Hepatocyte (in vitro differentiated cells): ENCODE measurements around the gene ATP5F1B. TPM values are rescaled to one million over a fixed set of nuclear protein-coding genes. Genes with fewer than 3 reads are reported as not detected.

Experiments used
- DNase-seq: peaks from one replicate; pipeline ENCODE4 v3.0.0-alpha.2; 2016; ENCODE audit warnings: low spot score
- H2AFZ ChIP-seq: fragments of 200-600 bp; sonication (generic); 2 replicates; pipeline ENCODE4 v1.6.0; 2016; ENCODE audit warnings: antibody characterized with exemption, mild to moderate bottlenecking
- H3K27ac ChIP-seq: fragments of 200-600 bp; sonication (generic); 2 replicates; pipeline ENCODE4 v1.5.1; 2016; ENCODE audit warnings: mild to moderate bottlenecking
- H3K27me3 ChIP-seq: fragments of 200-600 bp; sonication (generic); 2 replicates; pipeline ENCODE4 v1.6.1; 2016
- H3K36me3 ChIP-seq: fragments of 200-600 bp; sonication (generic); replicated peaks from 2 replicates; pipeline ENCODE4 v1.5.1; 2016; ENCODE audit warnings: low read depth; ENCODE audit not compliant: insufficient read depth
- H3K4me1 ChIP-seq: fragments of 200-600 bp; sonication (generic); 2 replicates; pipeline ENCODE4 v1.5.1; 2016; ENCODE audit warnings: mild to moderate bottlenecking, moderate library complexity; ENCODE audit not compliant: insufficient read depth
- H3K4me2 ChIP-seq: fragments of 200-600 bp; sonication (generic); 2 replicates; pipeline ENCODE4 v1.6.0; 2016
- H3K4me3 ChIP-seq: fragments of 200-600 bp; sonication (generic); 2 replicates; pipeline ENCODE4 v1.5.1; 2016; ENCODE audit warnings: mild to moderate bottlenecking
- H3K79me2 ChIP-seq: fragments of 200-600 bp; sonication (generic); 2 replicates; pipeline ENCODE4 v1.6.0; 2017; ENCODE audit warnings: mild to moderate bottlenecking
- H3K9me2 ChIP-seq: fragments of 200-600 bp; sonication (generic); replicated peaks from 2 replicates; pipeline ENCODE4 v1.6.0; 2017; ENCODE audit warnings: mild to moderate bottlenecking; ENCODE audit not compliant: insufficient read depth
- H3K9me3 ChIP-seq: fragments of 200-600 bp; sonication (generic); 2 replicates; pipeline ENCODE4 v1.5.1; 2016; ENCODE audit warnings: low read depth, mild to moderate bottlenecking
- H4K20me1 ChIP-seq: fragments of 200-600 bp; sonication (generic); 2 replicates; pipeline ENCODE4 v1.6.0; 2016; ENCODE audit warnings: mild to moderate bottlenecking; ENCODE audit not compliant: insufficient read depth, poor library complexity, severe bottlenecking
- EZH2 ChIP-seq: fragments of 200-600 bp; sonication (generic); IDR thresholded peaks from 2 replicates; pipeline ENCODE4 v1.6.1; 2016; ENCODE audit warnings: antibody characterized with exemption, mild to moderate bottlenecking, borderline replicate concordance
- EZH2phosphoT487 ChIP-seq: fragments of 200-600 bp; sonication (generic); IDR thresholded peaks from one replicate; pipeline ENCODE4 v1.6.1; 2018; ENCODE audit warnings: antibody characterized with exemption, mild to moderate bottlenecking, low read depth, moderate library complexity; ENCODE audit not compliant: unreplicated experiment, severe bottlenecking
- WGBS: methylation state at CpG from one replicate; pipeline ENCODE4 v1.1.6; 2016; ENCODE audit warnings: low lambda C conversion rate; ENCODE audit errors: missing lambda C conversion rate; 5-methylcytosine and 5-hydroxymethylcytosine counted together
- polyA plus RNA-seq: library from polyadenylated mRNA; unstranded; fragments of >200 nt; fragmentation: Nextera tagmentation; extraction: Ambion mirVana; gene quantifications from 2 replicates; pipeline ENCODE4 v1.2.1, GENCODE V29; 2016
- total RNA-seq: library from RNA; depleted of rRNA; stranded (reverse); fragments of >200 nt; gene quantifications from 2 replicates; pipeline ENCODE4 v1.2.3, GENCODE V29; 2014
- TF ChIP-seq, protein P1 (sequence below): fragments of 200-600 bp; sonication (generic); IDR thresholded peaks from 2 replicates; pipeline ENCODE4 v1.5.1; 2016; ENCODE audit warnings: antibody characterized with exemption, mild to moderate bottlenecking; ENCODE audit not compliant: poor library complexity

Gene ATP5F1B
- total and polyA plus RNA-seq, 2 experiments from 2014 or later, result 478 to 950 TPM

DNA sequence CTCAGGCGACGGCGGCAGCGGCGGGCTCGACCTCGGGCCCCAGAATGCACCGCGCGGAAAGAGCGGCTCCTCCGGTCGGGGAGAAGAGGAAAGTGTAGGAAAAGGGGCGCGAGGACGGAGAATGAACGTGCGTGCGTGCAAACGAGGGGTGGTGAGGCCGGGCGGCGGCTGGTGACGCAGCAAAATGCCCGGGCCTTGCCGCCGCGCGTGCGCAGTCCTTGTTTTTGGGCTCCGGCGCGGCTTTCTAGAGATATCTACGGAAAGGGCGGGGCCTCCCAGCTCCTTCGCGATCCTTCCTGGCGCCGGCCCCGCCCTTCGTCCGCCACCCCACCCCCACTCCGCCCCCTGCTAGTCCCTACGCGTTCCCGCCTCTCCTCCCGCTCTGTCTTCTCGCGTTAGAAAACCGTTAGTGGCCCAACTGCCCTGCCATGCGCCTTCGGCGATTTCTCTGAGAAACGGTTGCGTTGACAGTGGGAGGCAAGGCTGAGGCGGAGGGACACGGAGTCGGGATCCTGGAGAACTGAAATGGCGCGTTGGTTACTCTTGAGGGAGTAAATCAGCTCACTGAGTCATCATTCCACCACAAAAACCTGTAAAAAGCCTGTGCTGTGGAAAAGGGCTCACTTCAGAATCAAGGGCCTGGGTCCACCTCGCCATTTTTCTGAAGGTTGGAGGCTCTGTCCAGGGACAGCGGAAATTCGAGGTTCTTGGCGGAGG lies 42.5 kb upstream of the ATP5F1B start, which contains the start of gene PTGES3:
Gene PTGES3 (minus strand): TSS at position 156 of the 717 bp plus-strand sequence. CDS start 285 bp downstream, outside the sequence.
- H3K4me3 ChIP-seq, result peak within 1 kb of the TSS; percentile 80
- peak; percentile 100 for DNase-seq
- no peaks in the 10 kb centered on the region for H3K4me1 ChIP-seq
- peak within 1 kb of the TSS; percentile 99 for H3K27ac ChIP-seq
- H3K9me3 ChIP-seq, result no peaks in the 10 kb centered on the region
- peak within 1 kb of the TSS; percentile 51 for H2AFZ ChIP-seq
- H3K36me3 ChIP-seq, result no peaks in the 10 kb centered on the region
- H3K27me3 ChIP-seq, result no peaks in the 10 kb centered on the region
- no peaks in the 10 kb centered on the region for H3K9me2 ChIP-seq
- WGBS, result 2% methylated on average over 56 of the region's 64 CpGs
- H4K20me1 ChIP-seq, result peaks cover 36% of the 10 kb centered on the region
- H3K4me2 ChIP-seq, result peak within 1 kb of the TSS; percentile 89
- peaks cover 45% of the 10 kb centered on the region for H3K79me2 ChIP-seq
- no peak for TF ChIP-seq EZH2phosphoT487

GRCh38 chr12:56687223-56688128 lies 41.7 kb upstream of the ATP5F1B start:
- peaks cover 53% of the 10 kb centered on the region for H3K79me2 ChIP-seq
- no peaks in the 10 kb centered on the region for H3K9me3 ChIP-seq
- WGBS, result under 1% methylated on average over 60 of the region's 62 CpGs
- TF ChIP-seq EZH2phosphoT487, result no peak
- no peak for TF ChIP-seq EZH2
- TF ChIP-seq, protein P1, sequence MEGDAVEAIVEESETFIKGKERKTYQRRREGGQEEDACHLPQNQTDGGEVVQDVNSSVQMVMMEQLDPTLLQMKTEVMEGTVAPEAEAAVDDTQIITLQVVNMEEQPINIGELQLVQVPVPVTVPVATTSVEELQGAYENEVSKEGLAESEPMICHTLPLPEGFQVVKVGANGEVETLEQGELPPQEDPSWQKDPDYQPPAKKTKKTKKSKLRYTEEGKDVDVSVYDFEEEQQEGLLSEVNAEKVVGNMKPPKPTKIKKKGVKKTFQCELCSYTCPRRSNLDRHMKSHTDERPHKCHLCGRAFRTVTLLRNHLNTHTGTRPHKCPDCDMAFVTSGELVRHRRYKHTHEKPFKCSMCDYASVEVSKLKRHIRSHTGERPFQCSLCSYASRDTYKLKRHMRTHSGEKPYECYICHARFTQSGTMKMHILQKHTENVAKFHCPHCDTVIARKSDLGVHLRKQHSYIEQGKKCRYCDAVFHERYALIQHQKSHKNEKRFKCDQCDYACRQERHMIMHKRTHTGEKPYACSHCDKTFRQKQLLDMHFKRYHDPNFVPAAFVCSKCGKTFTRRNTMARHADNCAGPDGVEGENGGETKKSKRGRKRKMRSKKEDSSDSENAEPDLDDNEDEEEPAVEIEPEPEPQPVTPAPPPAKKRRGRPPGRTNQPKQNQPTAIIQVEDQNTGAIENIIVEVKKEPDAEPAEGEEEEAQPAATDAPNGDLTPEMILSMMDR, result no peak
- H3K9me2 ChIP-seq, result no peaks in the 10 kb centered on the region
- H3K4me2 ChIP-seq, result peak overlapping the region; percentile 83
- peak overlapping the region; percentile 80 for H3K4me3 ChIP-seq
- peak overlapping the region; percentile 31 for H2AFZ ChIP-seq
- DNase-seq, result peak; percentile 66
- no peaks in the 10 kb centered on the region for H3K4me1 ChIP-seq
- H4K20me1 ChIP-seq, result peaks cover 43% of the 10 kb centered on the region
- no peaks in the 10 kb centered on the region for H3K27me3 ChIP-seq
- peak overlapping the region; percentile 99 for H3K27ac ChIP-seq
- no peaks in the 10 kb centered on the region for H3K36me3 ChIP-seq

DNA sequence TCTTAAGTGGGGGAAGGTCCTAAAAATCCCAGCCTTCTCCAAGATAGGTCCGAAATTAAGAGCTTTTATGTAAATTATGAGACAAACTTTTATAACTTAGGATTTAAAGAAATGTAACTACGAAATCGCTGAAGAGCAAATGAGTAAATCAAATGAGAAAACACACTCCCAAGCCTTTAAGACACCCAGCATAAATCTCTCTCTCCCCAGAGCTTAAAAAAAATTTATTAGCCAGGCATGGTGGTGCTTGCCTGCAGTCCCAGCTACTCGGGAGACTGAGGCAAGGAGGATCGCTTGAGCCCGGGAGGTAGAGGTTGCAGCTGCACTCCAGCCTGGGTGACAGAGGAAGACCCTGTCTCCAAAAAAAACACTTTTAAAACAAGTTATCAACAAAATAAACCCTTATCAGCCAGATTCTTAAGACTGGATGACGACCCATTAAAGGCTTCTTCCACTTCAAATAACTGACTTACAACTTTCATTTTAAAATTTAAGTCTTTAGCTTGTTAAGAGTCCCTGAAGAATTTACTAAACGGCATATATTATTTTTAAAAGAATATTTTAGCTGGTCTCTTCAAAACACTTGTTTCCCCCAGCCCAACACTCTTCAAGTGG lies 39.1 kb upstream of the ATP5F1B start:
- Histone ChIP-seq H3K79me2 (peaks cover 79% of the 10 kb centered on the region), H4K20me1 (peaks cover 64% of the 10 kb centered on the region), H2AFZ (no peak overlapping the region), H3K27me3 (no peaks in the 10 kb centered on the region), H3K4me3 (peak overlapping the region; percentile 32), H3K9me3 (no peaks in the 10 kb centered on the region), H3K4me1 (no peaks in the 10 kb centered on the region), H3K4me2 (peak overlapping the region; percentile 83), H3K36me3 (no peaks in the 10 kb centered on the region), H3K27ac (peak overlapping the region; percentile 99), H3K9me2 (no peaks in the 10 kb centered on the region)
- 52% methylated on average over 8 of the region's 8 CpGs for WGBS
- DNase-seq, result no peak
- no peak for TF ChIP-seq EZH2phosphoT487
- TF ChIP-seq, protein P1, result no peak
- TF ChIP-seq EZH2, result no peak
